B cell (primary cell): ENCODE data around the gene TBX1. TPM values are rescaled to one million over a fixed set of nuclear protein-coding genes. Genes with fewer than 3 reads are reported as not detected.

Experiments used
- ATAC-seq: fragments of 200-7000 bp; cut with Tn5 transposase; one replicate; pipeline ENCODE4 v1.10.0; 2021; ENCODE audit warnings: low read depth, mild to moderate bottlenecking, moderate number of reproducible peaks, moderate library complexity
- CTCF ChIA-PET: fragments of 350-600 bp; sonication (Branson Sonifier 250); formaldehyde crosslinking; loops from one replicate; lab custom pipeline; 2021; ENCODE audit warnings: antibody characterized with exemption, inconsistent platforms; lab: Charles Lee
- POLR2A ChIA-PET: fragments of 350-600 bp; sonication (Branson Sonifier 250); formaldehyde crosslinking; loops from one replicate; lab custom pipeline; 2021; ENCODE audit warnings: antibody characterized with exemption; lab: Charles Lee
- DNase-seq: peaks from one replicate; pipeline ENCODE4 v3.0.0; 2013
- H2AFZ ChIP-seq: 2 replicates; pipeline ENCODE4 v1.6.1; 2012; ENCODE audit warnings: mild to moderate bottlenecking, low read depth, low read length; ENCODE audit not compliant: insufficient read depth, poor library complexity, severe bottlenecking
- H3K27ac ChIP-seq, 2 donors: 1 replicate in 1 of 2; 2 replicates in 1 of 2; pipeline ENCODE4 v1.5.1; 2012 to 2013; ENCODE audit warnings: low read length in 2 of 2, mild to moderate bottlenecking in 2 of 2, moderate library complexity in 1 of 2
- H3K27me3 ChIP-seq, 4 experiments: fragments of 200-600 bp in 1 of 4; sonication (generic) in 1 of 4; replicated peaks in 1 of 4; 1 replicate in 2 of 4; 2 replicates in 2 of 4; pipeline versions ENCODE4 v1.6.1 to v1.7.0; 2013 to 2016; ENCODE audit warnings: low read length in 3 of 4, mild to moderate bottlenecking in 2 of 4, mixed read lengths in 1 of 4, moderate library complexity in 1 of 4; ENCODE audit not compliant: insufficient read depth in 4 of 4, control insufficient read depth in 3 of 4; ENCODE audit errors: control extremely low read depth in 1 of 4
- H3K36me3 ChIP-seq, 2 experiments: replicated peaks in 1 of 2; 1 replicate in 1 of 2; 2 replicates in 1 of 2; pipeline versions ENCODE4 v1.6.1 to v1.7.1; 2013; ENCODE audit warnings: low read length in 1 of 2; ENCODE audit not compliant: insufficient read depth in 2 of 2, control insufficient read depth in 1 of 2; ENCODE audit errors: control extremely low read depth in 1 of 2, extremely low read depth in 1 of 2
- H3K4me1 ChIP-seq, 2 donors: fragments of 200-600 bp in 1 of 2; sonication (generic) in 1 of 2; 1 replicate in 1 of 2; 2 replicates in 1 of 2; pipeline versions ENCODE4 v1.5.1 to v1.6.1; 2013 to 2017; ENCODE audit warnings: low read length in 2 of 2; ENCODE audit not compliant: control insufficient read depth in 2 of 2, insufficient read depth in 2 of 2
- H3K4me2 ChIP-seq: replicated peaks from 2 replicates; pipeline ENCODE3; 2012; ENCODE audit warnings: mild to moderate bottlenecking, low read depth, low read length; ENCODE audit not compliant: poor library complexity, severe bottlenecking
- H3K4me3 ChIP-seq, 5 experiments: fragments of 200-600 bp in 1 of 5; sonication (generic) in 1 of 5; 1 replicate in 3 of 5; 2 replicates in 2 of 5; pipeline versions ENCODE4 v1.5.1 to v1.7.0; 2011 to 2016; ENCODE audit warnings: low read length in 4 of 5, mild to moderate bottlenecking in 4 of 5, low read depth in 2 of 5, control low read depth in 1 of 5, moderate library complexity in 1 of 5; ENCODE audit not compliant: insufficient read depth in 1 of 5; ENCODE audit errors: control extremely low read depth in 1 of 5, extremely low read depth in 1 of 5
- H3K79me2 ChIP-seq: fragments of 200-600 bp; sonication (generic); one replicate; pipeline ENCODE4 v1.6.0; 2016; ENCODE audit warnings: low read length; ENCODE audit not compliant: control insufficient read depth, insufficient read depth
- H3K9ac ChIP-seq: fragments of 200-600 bp; sonication (generic); 2 replicates; pipeline ENCODE4 v1.6.1; 2017; ENCODE audit warnings: mild to moderate bottlenecking, low read length, moderate library complexity
- H3K9me3 ChIP-seq, 3 donors: one replicate each; pipeline versions ENCODE4 v1.6.1 to v1.7.1; 2013; ENCODE audit warnings: low read length in 2 of 3; ENCODE audit not compliant: control insufficient read depth in 2 of 3, insufficient read depth in 1 of 3; ENCODE audit errors: control extremely low read depth in 1 of 3
- H4K20me1 ChIP-seq: 2 replicates; pipeline ENCODE4 v1.6.0; 2012; ENCODE audit warnings: mild to moderate bottlenecking, low read length; ENCODE audit not compliant: insufficient read depth, control insufficient read depth, poor library complexity, severe bottlenecking
- H3K27ac Mint-ChIP-seq: one replicate; pipeline ENCODE4 v1.8.0; 2021; ENCODE audit warnings: mixed read lengths
- H3K27me3 Mint-ChIP-seq: one replicate; pipeline ENCODE4 v1.8.0; 2021; ENCODE audit warnings: mixed read lengths
- H3K4me1 Mint-ChIP-seq: one replicate; pipeline ENCODE4 v1.8.0; 2021; ENCODE audit warnings: mixed read lengths
- H3K4me3 Mint-ChIP-seq: one replicate; pipeline ENCODE4 v1.8.0; 2021; ENCODE audit warnings: mixed read lengths
- H3K9me3 Mint-ChIP-seq: one replicate; pipeline ENCODE4 v1.8.0; 2022; ENCODE audit warnings: mixed read lengths; ENCODE audit not compliant: insufficient read depth
- EZH2 ChIP-seq: IDR thresholded peaks from 2 replicates; pipeline ENCODE4 v1.6.1; 2012; ENCODE audit warnings: borderline replicate concordance, low read depth, mild to moderate bottlenecking, moderate library complexity, low read length; ENCODE audit not compliant: insufficient read depth, poor library complexity, severe bottlenecking
- WGBS: methylation state at CpG from one replicate; pipeline ENCODE4 v1.1.5; 2013; ENCODE audit warnings: missing lambda C conversion rate; ENCODE audit not compliant: insufficient coverage; 5-methylcytosine and 5-hydroxymethylcytosine counted together
- intact Hi-C: fragments of 100-400 bp; cut with micrococcal nuclease; formaldehyde crosslinking; loops from one replicate; pipeline ENCODE4 v1.10.0; 2022
- polyA plus RNA-seq: library from polyadenylated mRNA; depleted of rRNA; stranded (reverse); fragments of >200 nt; gene quantifications from 2 replicates; pipeline ENCODE4 v1.2.3, GENCODE V29; 2012
- total RNA-seq, 2 donors: library from RNA; stranded (reverse); fragments of 120-200 nt in 1 of 2; gene quantifications; 1 replicate in 1 of 2; 2 replicates in 1 of 2; pipeline versions ENCODE4 v1.2.3 to v1.2.4, GENCODE V29; 2013 to 2022
- TF ChIP-seq, protein P1 (sequence below): fragments of 200-600 bp; IDR thresholded peaks from one replicate; pipeline ENCODE4 v1.8.0; 2022; ENCODE audit warnings: antibody characterized with exemption, mild to moderate bottlenecking

Gene TBX1
- total and polyA plus RNA-seq, 2 donors (not counting 1 experiment from before 2014, with no cell fraction given) = not detected

DNA sequence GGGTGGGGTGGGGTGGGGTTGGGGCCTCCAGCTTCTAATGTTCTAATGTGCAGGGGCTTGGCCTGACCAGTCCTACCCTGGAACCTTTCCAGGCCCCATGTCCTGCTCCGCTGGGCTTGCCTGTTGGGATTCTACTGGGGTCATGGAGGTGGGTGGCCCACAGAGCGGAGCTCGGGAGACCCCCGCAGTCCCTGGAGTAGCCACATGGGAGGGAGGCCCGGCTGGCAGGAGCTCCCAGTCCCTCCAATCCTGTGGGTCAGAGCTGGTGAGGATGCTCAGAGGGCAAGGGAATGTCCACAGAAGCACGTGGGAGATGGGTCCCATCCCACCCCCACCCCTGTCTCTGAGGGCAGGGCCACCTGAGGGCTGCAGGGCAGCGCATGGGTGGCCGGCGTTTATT lies 43.4 kb upstream of the TBX1 start:
- H3K27me3 ChIP-seq = peaks cover 0 to 67% (median 20%) of the 10 kb centered on the region in 4 experiments
- H3K79me2 ChIP-seq = no peaks in the 10 kb centered on the region
- H3K9me3 Mint-ChIP-seq = no peaks in the 10 kb centered on the region
- no peak overlapping the region for H3K4me3 Mint-ChIP-seq
- peak; percentile 26 for DNase-seq
- H3K4me3 ChIP-seq = no peak overlapping the region
- H2AFZ ChIP-seq = no peak overlapping the region
- ChIA-PET POLR2A (no interaction called here), CTCF (no interaction called here)
- H3K27ac ChIP-seq = no peak overlapping the region
- peak overlapping the region; percentile 62 for H3K9ac ChIP-seq
- intact Hi-C loops = no loop called here
- WGBS = 91% methylated on average over 9 of the region's 9 CpGs
- H3K36me3 ChIP-seq = no peaks in the 10 kb centered on the region
- H3K4me1 ChIP-seq = peaks cover 17 to 26% of the 10 kb centered on the region in 2 donors
- TF ChIP-seq, protein P1, sequence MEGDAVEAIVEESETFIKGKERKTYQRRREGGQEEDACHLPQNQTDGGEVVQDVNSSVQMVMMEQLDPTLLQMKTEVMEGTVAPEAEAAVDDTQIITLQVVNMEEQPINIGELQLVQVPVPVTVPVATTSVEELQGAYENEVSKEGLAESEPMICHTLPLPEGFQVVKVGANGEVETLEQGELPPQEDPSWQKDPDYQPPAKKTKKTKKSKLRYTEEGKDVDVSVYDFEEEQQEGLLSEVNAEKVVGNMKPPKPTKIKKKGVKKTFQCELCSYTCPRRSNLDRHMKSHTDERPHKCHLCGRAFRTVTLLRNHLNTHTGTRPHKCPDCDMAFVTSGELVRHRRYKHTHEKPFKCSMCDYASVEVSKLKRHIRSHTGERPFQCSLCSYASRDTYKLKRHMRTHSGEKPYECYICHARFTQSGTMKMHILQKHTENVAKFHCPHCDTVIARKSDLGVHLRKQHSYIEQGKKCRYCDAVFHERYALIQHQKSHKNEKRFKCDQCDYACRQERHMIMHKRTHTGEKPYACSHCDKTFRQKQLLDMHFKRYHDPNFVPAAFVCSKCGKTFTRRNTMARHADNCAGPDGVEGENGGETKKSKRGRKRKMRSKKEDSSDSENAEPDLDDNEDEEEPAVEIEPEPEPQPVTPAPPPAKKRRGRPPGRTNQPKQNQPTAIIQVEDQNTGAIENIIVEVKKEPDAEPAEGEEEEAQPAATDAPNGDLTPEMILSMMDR = no peak
- TF ChIP-seq EZH2 = no peak
- no peaks in the 10 kb centered on the region for H4K20me1 ChIP-seq
- peaks cover 0 to 18% (median 0%) of the 10 kb centered on the region in 3 donors for H3K9me3 ChIP-seq
- peaks cover 47% of the 10 kb centered on the region for H3K27me3 Mint-ChIP-seq
- ATAC-seq = no peak
- H3K4me1 Mint-ChIP-seq = peaks cover 13% of the 10 kb centered on the region
- peak overlapping the region; percentile 97 for H3K4me2 ChIP-seq
- no peak overlapping the region for H3K27ac Mint-ChIP-seq

DNA sequence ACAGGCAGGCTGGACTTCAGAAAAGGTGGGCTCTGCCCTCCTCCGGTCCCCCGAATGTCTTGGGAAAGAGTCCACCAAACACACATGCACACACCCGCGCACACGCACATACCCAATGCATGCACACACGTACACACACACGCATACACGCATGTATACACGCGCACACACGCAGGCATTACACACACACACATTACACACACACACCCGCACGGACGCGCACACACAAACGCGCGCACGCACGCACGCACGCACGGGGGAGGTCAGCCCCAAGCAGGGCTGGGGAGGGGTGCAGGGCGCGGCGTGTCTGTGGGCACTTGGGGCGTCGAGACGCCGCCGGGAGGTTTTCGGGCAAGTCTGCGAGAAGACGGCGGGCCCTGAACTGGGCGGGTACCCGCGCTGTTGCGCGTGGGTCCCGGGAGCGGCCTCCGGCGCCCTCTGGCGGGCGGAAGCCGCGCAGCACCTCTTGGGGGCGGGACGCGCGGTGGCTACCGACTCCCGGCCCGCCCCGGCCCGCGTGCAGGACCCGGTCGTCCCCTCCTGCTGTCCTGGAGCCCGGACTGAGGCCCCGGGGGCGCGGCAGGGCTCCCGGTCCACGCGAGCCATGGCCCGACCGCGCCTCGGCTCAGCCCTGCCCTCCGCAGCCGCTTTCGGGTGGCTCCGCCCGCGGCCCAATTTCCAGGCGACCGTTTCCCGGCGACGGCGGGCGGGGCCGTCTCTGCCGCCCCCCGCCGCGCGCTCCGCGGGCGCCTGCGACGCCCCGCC lies 42.7 kb upstream of the TBX1 start:
- Mint-ChIP-seq H3K27ac (no peak overlapping the region), H3K4me3 (peak overlapping the region; percentile 90), H3K4me1 (peaks cover 13% of the 10 kb centered on the region), H3K9me3 (no peaks in the 10 kb centered on the region), H3K27me3 (peaks cover 43% of the 10 kb centered on the region)
- peak overlapping the region; percentile 97 for H3K4me2 ChIP-seq
- TF ChIP-seq, protein P1 = peak; percentile 95
- no peak for TF ChIP-seq EZH2
- no peaks in the 10 kb centered on the region for H3K79me2 ChIP-seq
- ATAC-seq = peak; percentile 94
- DNase-seq = peak; percentile 86
- intact Hi-C loops = no loop called here
- H3K27ac ChIP-seq = no peak overlapping the region
- H3K9ac ChIP-seq = peak overlapping the region; percentile 62
- H3K27me3 ChIP-seq = peaks cover 0 to 74% (median 25%) of the 10 kb centered on the region in 4 experiments
- no peaks in the 10 kb centered on the region for H3K36me3 ChIP-seq
- H3K9me3 ChIP-seq = peaks cover 0 to 22% (median 0%) of the 10 kb centered on the region in 3 donors
- peaks cover 19 to 32% of the 10 kb centered on the region in 2 donors for H3K4me1 ChIP-seq
- H4K20me1 ChIP-seq = no peaks in the 10 kb centered on the region
- peak overlapping the region in 4 of 5 experiments; percentile 26 to 65 (median 44) for H3K4me3 ChIP-seq
- 13% methylated on average over 96 of the region's 96 CpGs for WGBS
- POLR2A ChIA-PET = no interaction called here
- CTCF ChIA-PET = no interaction called here
- peak overlapping the region; percentile 59 for H2AFZ ChIP-seq
